Measurements from ENCODE around the gene DHRS12. TPM values are rescaled to one million over a fixed set of nuclear protein-coding genes. Genes with fewer than 3 reads are reported as not detected.

Gene DHRS12
- total and polyA plus RNA-seq, 8 donors, result 4.2 to 27.2 (median 14.1) TPM; not detected in 1

DNA sequence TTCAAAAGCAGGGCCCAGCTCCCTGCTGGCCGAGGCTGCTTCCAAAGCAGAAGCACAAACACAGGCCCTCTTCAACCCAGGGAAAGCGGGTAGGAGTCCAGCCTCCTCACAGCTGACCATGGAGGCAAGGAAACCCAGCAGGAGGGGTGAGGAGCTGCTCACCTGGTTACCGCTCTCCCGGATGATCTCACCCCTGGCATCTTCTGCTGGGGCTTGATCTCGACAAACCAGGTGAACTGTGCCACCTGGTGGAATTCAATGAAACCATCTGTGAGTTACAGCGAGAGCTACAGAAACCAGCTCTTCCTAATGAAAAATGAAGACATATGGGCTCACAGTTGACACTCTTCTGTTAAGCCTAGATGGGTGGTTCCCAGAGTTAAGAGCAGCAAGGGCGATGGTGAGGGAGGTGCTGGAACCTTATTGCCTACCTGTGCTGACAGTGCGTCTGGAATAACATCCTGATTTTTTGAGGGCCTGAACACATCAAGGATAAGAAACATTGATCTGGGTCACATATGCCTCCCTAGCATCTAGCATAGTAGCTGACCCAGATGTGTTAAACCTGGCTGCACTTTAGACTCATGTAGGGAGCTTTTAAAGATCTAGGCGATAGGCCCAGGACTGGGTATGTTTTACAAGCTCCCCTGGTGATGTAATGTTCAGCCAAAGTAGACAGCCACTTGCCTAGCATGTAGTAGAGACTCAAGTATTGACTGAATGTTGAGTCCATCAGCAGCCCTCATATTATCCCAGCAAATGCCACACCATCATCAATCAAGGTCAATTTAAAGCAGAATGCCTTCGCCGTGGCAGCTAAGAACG is 6.1 kb downstream of the DHRS12 start:
- TF ChIP-seq EP300 (IDR thresholded peaks at IDR 0.05) (no peak), POLR2AphosphoS5 (IDR thresholded peaks at IDR 0.05) (peak in 1 of 3 donors; percentile 59), POLR2A (IDR thresholded peaks at IDR 0.05) (no peak), CTCF (IDR thresholded peaks at IDR 0.05) (peak in 5 of 7 experiments; percentile 27 to 74 (median 39))
- no peaks in the 10 kb centered on the region for H3K9me3 ChIP-seq
- DNase-seq, result peak; percentile 74 to 91
- intact Hi-C loops (cut with DNase I; ENCODE audit: low total_unique reads), result loop anchor here (10.0 kb wide), 1 partner anchor 353 kb away; no protein-coding TSS in a partner anchor
- 65 to 72% (median 68%) methylated on average over 12 of the region's 12 CpGs for WGBS, 5 donors
- H3K27me3 ChIP-seq, result no peaks in the 10 kb centered on the region
- H3K4me3 ChIP-seq, result no peak overlapping the region
- peaks cover 20 to 37% (median 26%) of the 10 kb centered on the region in 4 donors for H3K4me1 ChIP-seq
- H3K27ac ChIP-seq, result no peak overlapping the region
- H3K36me3 ChIP-seq, result peaks cover 7 to 25% (median 19%) of the 10 kb centered on the region in 4 donors

GRCh38 chr13:51796546-51796945 is 7.4 kb downstream of the DHRS12 start:
- intact Hi-C loops (cut with DNase I; ENCODE audit: low total_unique reads), result loop anchor here (10.0 kb wide), 1 partner anchor 352 kb away; no protein-coding TSS in a partner anchor
- 87 to 93% (median 88%) methylated on average over 7 of the region's 7 CpGs for WGBS, 5 donors
- H3K27me3 ChIP-seq, result no peaks in the 10 kb centered on the region
- no peaks in the 10 kb centered on the region for H3K9me3 ChIP-seq
- H3K4me3 ChIP-seq, result no peak overlapping the region
- DNase-seq, result no peak
- TF ChIP-seq POLR2A (IDR thresholded peaks at IDR 0.05), result no peak
- no peak for TF ChIP-seq POLR2AphosphoS5 (IDR thresholded peaks at IDR 0.05)
- no peak for TF ChIP-seq EP300 (IDR thresholded peaks at IDR 0.05)
- TF ChIP-seq CTCF (IDR thresholded peaks at IDR 0.05), result no peak
- H3K36me3 ChIP-seq, result peaks cover 7 to 25% (median 19%) of the 10 kb centered on the region in 4 donors
- peaks cover 6 to 23% (median 13%) of the 10 kb centered on the region in 4 donors for H3K4me1 ChIP-seq
- H3K27ac ChIP-seq, result no peak overlapping the region

DNA sequence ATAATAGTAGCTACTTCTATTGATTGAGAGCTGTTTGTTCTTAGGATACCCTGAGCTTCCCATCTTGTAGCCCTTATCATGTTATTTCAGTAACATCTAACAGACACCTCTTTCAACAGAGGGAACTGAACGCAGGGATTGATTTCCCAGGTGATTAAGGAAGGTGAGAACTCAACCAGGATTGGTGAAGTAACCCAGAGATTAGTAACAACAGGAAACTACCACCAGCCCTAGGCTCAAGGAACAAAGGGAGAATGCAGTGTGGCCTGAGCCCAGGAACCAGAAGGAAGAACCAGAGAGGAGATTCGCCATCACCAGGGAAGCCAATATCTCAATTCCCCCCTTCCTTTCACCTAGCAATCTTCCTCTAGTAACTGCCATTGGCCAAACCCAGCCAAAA is 8.5 kb downstream of the DHRS12 start:
- intact Hi-C loops (cut with DNase I; ENCODE audit: low total_unique reads), result loop anchor here (10.0 kb wide), 1 partner anchor 351 kb away; no protein-coding TSS in a partner anchor
- H3K9me3 ChIP-seq, result no peaks in the 10 kb centered on the region
- peaks cover 7 to 25% (median 19%) of the 10 kb centered on the region in 4 donors for H3K36me3 ChIP-seq
- no peak overlapping the region for H3K27ac ChIP-seq
- DNase-seq, result no peak
- H3K4me3 ChIP-seq, result no peak overlapping the region
- TF ChIP-seq POLR2AphosphoS5 (IDR thresholded peaks at IDR 0.05) (no peak), EP300 (IDR thresholded peaks at IDR 0.05) (no peak), POLR2A (IDR thresholded peaks at IDR 0.05) (no peak), CTCF (IDR thresholded peaks at IDR 0.05) (no peak)
- 83 to 94% (median 85%) methylated on average over 2 of the region's 2 CpGs for WGBS, 5 donors
- H3K27me3 ChIP-seq, result no peaks in the 10 kb centered on the region
- H3K4me1 ChIP-seq, result peaks cover 0 to 14% (median 3%) of the 10 kb centered on the region in 4 donors

- Histone ChIP-seq H3K27ac (no peak overlapping the region), H3K9me3 (no peaks in the 10 kb centered on the region), H3K27me3 (no peaks in the 10 kb centered on the region), H3K4me1 (peaks cover 0 to 11% (median under 1%) of the 10 kb centered on the region in 4 donors), H3K36me3 (peaks cover 7 to 25% (median 19%) of the 10 kb centered on the region in 4 donors), H3K4me3 (no peak overlapping the region)
- no peak for TF ChIP-seq EP300 (IDR thresholded peaks at IDR 0.05)
- DNase-seq, result no peak
- WGBS, 5 donors, result 53 to 90% (median 83%) methylated on average over 4 of the region's 4 CpGs
- intact Hi-C loops (cut with DNase I; ENCODE audit: low total_unique reads), result loop anchor here (10.0 kb wide), 1 partner anchor 350 kb away; no protein-coding TSS in a partner anchor
These were observed 9.0 kb downstream of the DHRS12 start for GRCh38 chr13:51794964-51795363.
